ENCODE data around the gene TUBB2A. TPM values are rescaled to one million over a fixed set of nuclear protein-coding genes. Genes with fewer than 3 reads are reported as not detected.

TUBB2A gene
- 167 and 171 TPM in 2 replicates for polyA plus RNA-seq (2013)

DNA sequence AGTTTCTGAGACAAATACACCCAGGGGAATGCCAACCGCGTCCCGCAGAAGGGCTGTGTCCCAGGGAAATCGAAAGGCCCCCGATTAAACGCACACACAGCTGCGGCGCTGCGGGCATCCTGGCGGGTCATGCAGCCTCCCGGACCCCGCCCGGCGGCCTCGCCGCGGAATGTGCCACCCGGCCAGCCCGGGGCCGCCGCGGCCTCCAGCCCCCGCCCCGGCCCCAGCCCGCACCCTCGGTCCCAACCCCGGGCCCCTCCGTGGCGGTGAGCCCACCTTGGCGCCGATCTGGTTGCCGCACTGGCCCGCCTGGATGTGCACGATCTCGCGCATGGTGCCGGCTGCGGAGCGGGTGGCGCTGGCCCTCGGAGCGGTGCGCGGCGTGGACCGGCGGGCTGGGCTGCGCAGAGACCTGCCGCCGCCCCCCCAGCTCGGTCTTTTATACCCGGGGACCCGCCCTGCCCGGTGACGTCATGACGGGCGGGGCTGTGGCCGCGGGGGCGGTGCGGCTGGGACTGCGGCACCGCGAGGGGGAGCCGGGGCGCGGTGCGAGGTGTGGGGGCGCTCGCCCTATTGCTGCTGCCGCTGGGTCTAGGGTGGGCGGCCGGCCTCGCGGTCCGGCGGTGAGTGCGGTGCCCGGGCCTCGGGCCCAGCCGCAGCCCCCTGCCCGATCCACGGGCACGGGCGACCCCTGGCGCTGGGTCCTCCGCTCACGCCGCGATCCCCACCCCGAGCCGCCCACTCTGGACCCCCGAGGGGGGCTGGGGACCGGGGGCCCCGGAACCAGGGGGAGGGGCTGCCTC lies at the start of gene TUBB2A:
TUBB2A (minus strand) TSS at position 414 of the 803 bp plus-strand sequence; CDS start at position 333, 81 bp downstream.
- Histone ChIP-seq H3K79me2 (ENCODE audit: control insufficient read depth, insufficient read depth, low read length, poor library complexity) (peaks cover 12% of the 10 kb centered on the region), H3K36me3 (ENCODE audit: control insufficient read depth in 1 of 2, insufficient read depth in 2 of 2, low read length in 2 of 2) (peaks cover 10 to 14% of the 10 kb centered on the region in 2 experiments), H3K4ac (ENCODE audit: low read depth, low read length) (peak within 1 kb of the TSS; percentile 98), H2AFZ (ENCODE audit: insufficient read depth, low read length, poor library complexity) (peak within 1 kb of the TSS; percentile 86), H3K4me3 (ENCODE audit: low read depth, low read length) (peak within 1 kb of the TSS; percentile 94), H3K9ac (ENCODE audit: low read length) (peak within 1 kb of the TSS; percentile 95), H2BK12ac (ENCODE audit: low read length) (peak within 1 kb of the TSS; percentile 54), H4K8ac (ENCODE audit: low read depth, low read length) (peak within 1 kb of the TSS; percentile 98), H2AK5ac (ENCODE audit: low read length) (peak within 1 kb of the TSS; percentile 92), H4K91ac (ENCODE audit: low read depth, low read length) (peak within 1 kb of the TSS; percentile 100), H2BK120ac (ENCODE audit: insufficient read depth, low read length, poor library complexity) (peak within 1 kb of the TSS; percentile 98), H3K14ac (ENCODE audit: low read length) (peak within 1 kb of the TSS; percentile 94), H3K27me3 (ENCODE audit: insufficient read depth, low read length) (no peaks in the 10 kb centered on the region), H4K12ac (ENCODE audit: low read depth, low read length) (peak within 1 kb of the TSS; percentile 86), H3K4me2 (ENCODE audit: low read length) (peak within 1 kb of the TSS; percentile 78), H3K9me3 (ENCODE audit: insufficient read depth, low read depth, low read length) (no peaks in the 10 kb centered on the region), H3K4me1 (ENCODE audit: control insufficient read depth in 1 of 2, insufficient read depth in 2 of 2, low read length in 2 of 2) (peaks cover 6 to 15% of the 10 kb centered on the region in 2 experiments), H3K27ac (ENCODE audit: low read depth, low read length) (peak within 1 kb of the TSS; percentile 73), H3K79me1 (ENCODE audit: low read length) (peaks cover 13% of the 10 kb centered on the region), H3K23ac (ENCODE audit: low read length) (no peak within 1 kb of the TSS), H2BK5ac (ENCODE audit: low read depth, low read length, poor library complexity) (peak within 1 kb of the TSS; percentile 93), H3K18ac (ENCODE audit: low read length) (peak within 1 kb of the TSS; percentile 93)
- DNase-seq = peak; percentile 71 to 89
- WGBS (ENCODE audit: extremely low coverage, insufficient coverage, insufficient read length) = no CpG with 5 or more reads among the region's 95 CpGs

DNA sequence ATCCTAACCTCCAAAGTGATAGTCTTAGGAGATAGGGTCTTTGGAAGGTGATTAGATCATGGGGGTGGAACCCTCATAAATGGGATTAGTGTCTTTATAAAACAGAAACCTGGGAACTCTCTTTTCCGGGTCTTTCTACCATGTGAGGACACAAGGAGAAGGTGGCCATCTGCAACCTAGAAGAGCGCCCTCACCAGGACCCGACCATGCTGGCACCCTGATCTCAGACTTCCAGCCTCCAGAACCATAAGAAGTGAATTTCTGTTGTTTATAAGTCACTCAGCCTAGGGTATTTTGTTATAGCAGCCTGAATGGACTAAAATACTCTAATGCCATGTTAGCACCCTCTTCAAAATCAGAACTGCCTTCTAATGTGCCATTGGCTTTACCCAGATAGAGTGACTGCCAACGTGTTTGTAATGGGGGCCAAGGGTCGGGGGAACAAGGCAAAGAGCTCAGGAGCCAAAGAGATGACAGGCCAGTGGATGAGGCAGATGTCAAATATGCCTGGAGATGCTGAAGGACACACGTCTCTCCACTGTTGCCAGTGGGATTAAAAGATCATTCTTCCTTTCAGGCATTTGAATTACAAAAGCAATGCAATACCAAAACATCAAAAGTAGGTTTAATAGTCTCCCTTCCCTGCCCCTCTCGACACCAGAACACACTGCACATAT lies 49.1 kb upstream of the TUBB2A start:
- Histone ChIP-seq H3K23ac (ENCODE audit: low read length) (no peak overlapping the region), H3K4me1 (ENCODE audit: control insufficient read depth in 1 of 2, insufficient read depth in 2 of 2, low read length in 2 of 2) (peaks cover 12 to 17% of the 10 kb centered on the region in 2 experiments), H3K36me3 (ENCODE audit: control insufficient read depth in 1 of 2, insufficient read depth in 2 of 2, low read length in 2 of 2) (no peaks in the 10 kb centered on the region), H3K4ac (ENCODE audit: low read depth, low read length) (no peak overlapping the region), H3K18ac (ENCODE audit: low read length) (no peak overlapping the region), H3K4me2 (ENCODE audit: low read length) (no peak overlapping the region), H3K79me2 (ENCODE audit: control insufficient read depth, insufficient read depth, low read length, poor library complexity) (no peaks in the 10 kb centered on the region), H3K27me3 (ENCODE audit: insufficient read depth, low read length) (no peaks in the 10 kb centered on the region), H2BK120ac (ENCODE audit: insufficient read depth, low read length, poor library complexity) (no peak overlapping the region), H2BK5ac (ENCODE audit: low read depth, low read length, poor library complexity) (no peak overlapping the region), H3K9me3 (ENCODE audit: insufficient read depth, low read depth, low read length) (no peaks in the 10 kb centered on the region), H3K4me3 (ENCODE audit: low read depth, low read length) (no peak overlapping the region), H4K91ac (ENCODE audit: low read depth, low read length) (no peak overlapping the region), H3K9ac (ENCODE audit: low read length) (no peak overlapping the region), H2AFZ (ENCODE audit: insufficient read depth, low read length, poor library complexity) (no peak overlapping the region), H3K79me1 (ENCODE audit: low read length) (peaks cover 4% of the 10 kb centered on the region), H2AK5ac (ENCODE audit: low read length) (peak overlapping the region; percentile 47), H3K14ac (ENCODE audit: low read length) (no peak overlapping the region), H4K12ac (ENCODE audit: low read depth, low read length) (no peak overlapping the region), H3K27ac (ENCODE audit: low read depth, low read length) (no peak overlapping the region), H4K8ac (ENCODE audit: low read depth, low read length) (no peak overlapping the region), H2BK12ac (ENCODE audit: low read length) (no peak overlapping the region)
- DNase-seq = peak; percentile 65 to 76
- WGBS (ENCODE audit: extremely low coverage, insufficient coverage, insufficient read length) = no CpG with 5 or more reads among the region's 7 CpGs

DNA sequence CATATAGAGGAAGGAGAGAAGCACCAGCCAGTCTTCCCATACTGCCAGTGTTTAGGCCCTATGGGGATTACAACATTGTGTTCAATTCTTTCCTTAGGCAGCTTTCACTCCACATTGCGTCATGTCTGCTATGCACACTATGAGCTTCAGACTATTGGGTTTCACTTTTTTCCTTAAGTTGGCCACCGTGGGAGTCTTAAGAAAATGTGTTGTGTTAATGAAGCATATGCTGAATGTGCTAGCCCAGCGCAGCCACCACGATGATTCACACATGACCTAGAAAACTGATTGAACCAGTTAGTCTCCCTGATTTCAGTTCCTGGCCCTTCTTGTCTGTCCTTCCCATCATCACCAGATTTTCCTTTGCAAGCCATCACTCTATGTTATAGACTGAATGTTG lies 48.6 kb upstream of the TUBB2A start:
- Histone ChIP-seq H4K91ac (ENCODE audit: low read depth, low read length) (no peak overlapping the region), H3K4me3 (ENCODE audit: low read depth, low read length) (no peak overlapping the region), H3K4ac (ENCODE audit: low read depth, low read length) (no peak overlapping the region), H3K4me1 (ENCODE audit: control insufficient read depth in 1 of 2, insufficient read depth in 2 of 2, low read length in 2 of 2) (peaks cover 12 to 17% of the 10 kb centered on the region in 2 experiments), H2BK120ac (ENCODE audit: insufficient read depth, low read length, poor library complexity) (no peak overlapping the region), H3K9me3 (ENCODE audit: insufficient read depth, low read depth, low read length) (no peaks in the 10 kb centered on the region), H3K9ac (ENCODE audit: low read length) (no peak overlapping the region), H3K36me3 (ENCODE audit: control insufficient read depth in 1 of 2, insufficient read depth in 2 of 2, low read length in 2 of 2) (no peaks in the 10 kb centered on the region), H3K79me2 (ENCODE audit: control insufficient read depth, insufficient read depth, low read length, poor library complexity) (no peaks in the 10 kb centered on the region), H3K14ac (ENCODE audit: low read length) (no peak overlapping the region), H3K27ac (ENCODE audit: low read depth, low read length) (no peak overlapping the region), H3K4me2 (ENCODE audit: low read length) (no peak overlapping the region), H2AFZ (ENCODE audit: insufficient read depth, low read length, poor library complexity) (no peak overlapping the region), H2BK5ac (ENCODE audit: low read depth, low read length, poor library complexity) (no peak overlapping the region), H4K8ac (ENCODE audit: low read depth, low read length) (no peak overlapping the region), H4K12ac (ENCODE audit: low read depth, low read length) (no peak overlapping the region), H3K27me3 (ENCODE audit: insufficient read depth, low read length) (no peaks in the 10 kb centered on the region), H3K18ac (ENCODE audit: low read length) (no peak overlapping the region), H2BK12ac (ENCODE audit: low read length) (peak overlapping the region; percentile 0), H2AK5ac (ENCODE audit: low read length) (no peak overlapping the region), H3K79me1 (ENCODE audit: low read length) (peaks cover 4% of the 10 kb centered on the region), H3K23ac (ENCODE audit: low read length) (no peak overlapping the region)
- WGBS (ENCODE audit: extremely low coverage, insufficient coverage, insufficient read length) = no CpG with 5 or more reads among the region's 4 CpGs
- DNase-seq = peak; percentile 97 to 99

DNA sequence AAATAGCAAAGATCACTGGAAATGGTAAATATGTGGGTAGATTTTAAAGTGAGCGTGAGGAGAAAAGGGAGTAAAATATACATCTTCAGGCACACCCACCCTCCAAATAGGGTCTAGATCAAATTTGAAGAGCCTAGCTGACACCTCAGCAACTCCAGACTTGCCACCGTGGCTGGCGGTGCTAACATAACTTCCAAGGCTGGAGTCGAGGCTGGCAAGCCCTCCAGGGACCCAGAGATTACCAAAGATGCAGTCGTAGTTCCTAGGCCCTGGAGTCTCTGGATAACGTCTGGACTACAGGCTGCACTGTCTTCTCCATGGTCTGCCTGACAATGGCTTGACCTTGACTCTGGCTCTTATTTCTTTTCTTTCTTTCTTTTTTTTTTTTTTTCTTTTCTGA lies 47.6 kb upstream of the TUBB2A start:
- peak in 1 of 2 donors; percentile 8 for DNase-seq
- Histone ChIP-seq H2AK5ac (ENCODE audit: low read length) (no peak overlapping the region), H3K18ac (ENCODE audit: low read length) (no peak overlapping the region), H3K4me2 (ENCODE audit: low read length) (no peak overlapping the region), H4K8ac (ENCODE audit: low read depth, low read length) (no peak overlapping the region), H3K4me3 (ENCODE audit: low read depth, low read length) (no peak overlapping the region), H2BK5ac (ENCODE audit: low read depth, low read length, poor library complexity) (no peak overlapping the region), H3K79me2 (ENCODE audit: control insufficient read depth, insufficient read depth, low read length, poor library complexity) (no peaks in the 10 kb centered on the region), H3K9ac (ENCODE audit: low read length) (no peak overlapping the region), H4K12ac (ENCODE audit: low read depth, low read length) (no peak overlapping the region), H3K27ac (ENCODE audit: low read depth, low read length) (no peak overlapping the region), H3K4ac (ENCODE audit: low read depth, low read length) (no peak overlapping the region), H2BK120ac (ENCODE audit: insufficient read depth, low read length, poor library complexity) (no peak overlapping the region), H4K91ac (ENCODE audit: low read depth, low read length) (no peak overlapping the region), H3K36me3 (ENCODE audit: control insufficient read depth in 1 of 2, insufficient read depth in 2 of 2, low read length in 2 of 2) (no peaks in the 10 kb centered on the region), H2BK12ac (ENCODE audit: low read length) (no peak overlapping the region), H3K14ac (ENCODE audit: low read length) (no peak overlapping the region), H3K4me1 (ENCODE audit: control insufficient read depth in 1 of 2, insufficient read depth in 2 of 2, low read length in 2 of 2) (peaks cover 12 to 17% of the 10 kb centered on the region in 2 experiments), H3K79me1 (ENCODE audit: low read length) (peaks cover 4% of the 10 kb centered on the region), H2AFZ (ENCODE audit: insufficient read depth, low read length, poor library complexity) (no peak overlapping the region), H3K23ac (ENCODE audit: low read length) (no peak overlapping the region), H3K9me3 (ENCODE audit: insufficient read depth, low read depth, low read length) (no peaks in the 10 kb centered on the region), H3K27me3 (ENCODE audit: insufficient read depth, low read length) (peaks cover 2% of the 10 kb centered on the region)
- WGBS (ENCODE audit: extremely low coverage, insufficient coverage, insufficient read length) = no CpG with 5 or more reads among the region's 6 CpGs

Measured in trophoblast cell (in vitro differentiated cells and primary cell).